GM23338 (cell line): ENCODE data around the gene SYT9. TPM values are rescaled to one million over a fixed set of nuclear protein-coding genes. Genes with fewer than 3 reads are reported as not detected.

Experiments
- ATAC-seq: fragments of 200-7000 bp; cut with Tn5 transposase; 3 replicates; pipeline ENCODE4 v1.9.1; 2020
- DNase-seq: peaks from one replicate; pipeline ENCODE4 v3.0.0-alpha.2; 2015; ENCODE audit warnings: low spot score
- H2AFZ ChIP-seq: fragments of 200-600 bp; sonication (generic); 2 replicates; pipeline ENCODE4 v1.8.0; 2016; ENCODE audit warnings: antibody characterized with exemption, mild to moderate bottlenecking, moderate library complexity
- H3F3A ChIP-seq: fragments of 200-600 bp; sonication (generic); replicated peaks from 2 replicates; pipeline ENCODE4 v1.8.0; 2017; ENCODE audit warnings: antibody characterized with exemption, mixed run types, low read depth
- H3K27ac ChIP-seq: fragments of 200-600 bp; sonication (generic); 2 replicates; pipeline ENCODE4 v1.6.1; 2016; ENCODE audit warnings: low read depth
- H3K27me3 ChIP-seq: fragments of 200-600 bp; sonication (generic); 2 replicates; pipeline ENCODE4 v1.8.0; 2016; ENCODE audit warnings: mild to moderate bottlenecking, mixed run types, moderate library complexity; ENCODE audit not compliant: insufficient read depth
- H3K36me3 ChIP-seq: fragments of 200-600 bp; sonication (generic); 2 replicates; pipeline ENCODE4 v1.8.0; 2016; ENCODE audit warnings: mild to moderate bottlenecking; ENCODE audit not compliant: insufficient read depth
- H3K4me1 ChIP-seq: fragments of 200-600 bp; sonication (generic); 2 replicates; pipeline ENCODE4 v1.8.0; 2016; ENCODE audit warnings: mild to moderate bottlenecking, moderate library complexity; ENCODE audit not compliant: insufficient read depth
- H3K4me2 ChIP-seq: fragments of 200-600 bp; sonication (generic); 2 replicates; pipeline ENCODE4 v1.7.1; 2017; ENCODE audit warnings: mixed run types
- H3K4me3 ChIP-seq: fragments of 200-600 bp; sonication (generic); 2 replicates; pipeline ENCODE4 v1.6.1; 2016; ENCODE audit warnings: mixed run types
- H3K79me2 ChIP-seq: fragments of 200-600 bp; sonication (generic); replicated peaks from 2 replicates; pipeline ENCODE4 v1.8.0; 2017; ENCODE audit warnings: mild to moderate bottlenecking; ENCODE audit not compliant: insufficient read depth
- H3K9me2 ChIP-seq: fragments of 200-600 bp; sonication (generic); 2 replicates; pipeline ENCODE4 v1.8.0; 2017; ENCODE audit not compliant: insufficient read depth
- H4K20me1 ChIP-seq: fragments of 200-600 bp; sonication (generic); replicated peaks from 2 replicates; pipeline ENCODE4 v1.8.0; 2017; ENCODE audit warnings: mild to moderate bottlenecking; ENCODE audit not compliant: insufficient read depth
- H3K27ac Mint-ChIP-seq: 2 replicates; pipeline ENCODE4 v1.8.0; 2020; ENCODE audit warnings: inconsistent platforms, mild to moderate bottlenecking, moderate library complexity, mixed read lengths
- H3K27me3 Mint-ChIP-seq: 3 replicates; pipeline ENCODE4 v1.8.0; 2022; ENCODE audit warnings: low read depth, mild to moderate bottlenecking, moderate library complexity, mixed read lengths, inconsistent platforms; ENCODE audit not compliant: insufficient read depth, poor library complexity
- H3K36me3 Mint-ChIP-seq: 3 replicates; pipeline ENCODE4 v1.8.0; 2021; ENCODE audit warnings: low read depth, mild to moderate bottlenecking, inconsistent platforms, moderate library complexity, mixed read lengths
- H3K4me1 Mint-ChIP-seq: 3 replicates; pipeline ENCODE4 v1.8.0; 2020; ENCODE audit warnings: mild to moderate bottlenecking, inconsistent platforms, mixed read lengths
- H3K4me3 Mint-ChIP-seq: 3 replicates; pipeline ENCODE4 v1.8.0; 2021; ENCODE audit warnings: moderate library complexity, mild to moderate bottlenecking, inconsistent platforms, mixed read lengths
- H3K9me3 Mint-ChIP-seq: 3 replicates; pipeline ENCODE4 v1.8.0; 2020; ENCODE audit warnings: moderate library complexity, mild to moderate bottlenecking, inconsistent platforms, mixed read lengths
- CREB1 ChIP-seq: fragments of 250-450 bp; sonication (Bioruptor Pico); IDR thresholded peaks from 2 replicates; pipeline ENCODE4 v1.5.0; 2020; ENCODE audit warnings: low read depth, mild to moderate bottlenecking, moderate library complexity
- CTCF ChIP-seq, 2 experiments: fragments of 200-600 bp in 1 of 2; sonication (generic) in 1 of 2; conservative IDR thresholded peaks; 2 replicates each; pipeline versions ENCODE4 v1.5.1 to v1.6.1; 2016 to 2017; ENCODE audit warnings: antibody characterized with exemption in 2 of 2, low read depth in 2 of 2, mild to moderate bottlenecking in 2 of 2, moderate library complexity in 1 of 2
- ETS1 ChIP-seq: IDR thresholded peaks from 2 replicates; pipeline ENCODE4 v1.6.1; 2016; ENCODE audit warnings: antibody characterized with exemption
- EZH2 ChIP-seq: fragments of 200-600 bp; sonication (generic); IDR thresholded peaks from one replicate; pipeline ENCODE4 v1.8.0; 2017; ENCODE audit warnings: antibody characterized with exemption, mild to moderate bottlenecking, low read depth; ENCODE audit not compliant: unreplicated experiment
- EZH2phosphoT487 ChIP-seq: fragments of 200-600 bp; sonication (generic); IDR thresholded peaks from one replicate; pipeline ENCODE4 v1.8.1; 2018; ENCODE audit warnings: antibody characterized with exemption; ENCODE audit not compliant: unreplicated experiment
- JUNB ChIP-seq: IDR thresholded peaks from one replicate; pipeline ENCODE4 v1.6.1; 2016; ENCODE audit warnings: antibody characterized with exemption; ENCODE audit not compliant: unreplicated experiment
- NANOG ChIP-seq: IDR thresholded peaks from 2 replicates; pipeline ENCODE4 v1.6.1; 2016; ENCODE audit warnings: antibody characterized with exemption, borderline replicate concordance
- POLR2AphosphoS5 ChIP-seq: IDR thresholded peaks from 2 replicates; pipeline ENCODE4 v1.6.1; 2016; ENCODE audit warnings: antibody characterized with exemption, low read depth
- REST ChIP-seq: IDR thresholded peaks from one replicate; pipeline ENCODE4 v1.6.1; 2018; ENCODE audit warnings: antibody characterized with exemption; ENCODE audit not compliant: unreplicated experiment
- STAT1 ChIP-seq: IDR thresholded peaks from one replicate; pipeline ENCODE4 v1.6.1; 2016; ENCODE audit warnings: antibody characterized with exemption; ENCODE audit not compliant: unreplicated experiment
- ZNF114 ChIP-seq: fragments of 250-450 bp; sonication (Bioruptor Pico); IDR thresholded peaks from 2 replicates; pipeline ENCODE4 v1.5.0; 2020; ENCODE audit warnings: mild to moderate bottlenecking, moderate library complexity
- ZNF331 ChIP-seq: fragments of 250-450 bp; sonication (Bioruptor Pico); IDR thresholded peaks from 2 replicates; pipeline ENCODE4 v1.5.0; 2020; ENCODE audit warnings: low read depth, mild to moderate bottlenecking, moderate library complexity
- polyA plus RNA-seq: library from polyadenylated mRNA; unstranded; fragments of >200 nt; fragmentation: Nextera tagmentation; extraction: Ambion mirVana; gene quantifications from 2 replicates; pipeline ENCODE4 v1.2.1, GENCODE V29; 2016
- total RNA-seq: library from RNA; depleted of rRNA; stranded (reverse); fragments of >200 nt; shearing (Covaris generic); gene quantifications from 2 replicates; pipeline ENCODE4 v1.2.3, GENCODE V29; 2014

Gene SYT9
- total and polyA plus RNA-seq, 2 experiments from 2014 or later, result 0.91 to 2.4 TPM

- Histone ChIP-seq H3K27ac (peak within 1 kb of the TSS; percentile 80; the same call in 1 of the 2 replicates), H3K79me2 (no peaks in the 10 kb centered on the region), H3K4me3 (peak within 1 kb of the TSS; percentile 86), H3K4me2 (peak within 1 kb of the TSS; percentile 93), H3F3A (peaks cover 11% of the 10 kb centered on the region; the same call in 1 of the 2 replicates), H2AFZ (peak within 1 kb of the TSS; percentile 99), H3K9me2 (no peaks in the 10 kb centered on the region), H3K27me3 (peaks cover 23% of the 10 kb centered on the region), H3K4me1 (peaks cover 30% of the 10 kb centered on the region; the same call in 1 of the 2 replicates), H4K20me1 (no peaks in the 10 kb centered on the region), H3K36me3 (no peaks in the 10 kb centered on the region)
- H3K4me3 Mint-ChIP-seq, result peak within 1 kb of the TSS; percentile 85
- H3K27me3 Mint-ChIP-seq, result peaks cover 13% of the 10 kb centered on the region
- H3K27ac Mint-ChIP-seq, result peak within 1 kb of the TSS; percentile 83; the same call in 1 of the 2 replicates
- TF ChIP-seq NANOG (no peak), CREB1 (CRISPR knock-in tag) (no peak), ETS1 (no peak), REST (no peak), EZH2 (no peak), POLR2AphosphoS5 (peak; percentile 23; the same call in 1 of the 2 replicates), CTCF (conservative IDR thresholded peaks at IDR 0.05; ENCODE audit: low read depth in 2 of 2) (peak; percentile 66 to 73), ZNF114 (CRISPR knock-in tag) (no peak), ZNF331 (CRISPR knock-in tag) (no peak), STAT1 (no peak), JUNB (no peak), EZH2phosphoT487 (no peak)
- peaks cover 28% of the 10 kb centered on the region for H3K4me1 Mint-ChIP-seq
- ATAC-seq (peak; percentile 86), DNase-seq (peak; percentile 89)
- no peaks in the 10 kb centered on the region; the same call in 2 of the 3 replicates for H3K9me3 Mint-ChIP-seq
- no peaks in the 10 kb centered on the region for H3K36me3 Mint-ChIP-seq
Measured at GRCh38 chr11:7513234-7514098, 261.8 kb downstream of the SYT9 start, which contains the start of gene PPFIBP2. Gene PPFIBP2 (plus strand): TSS chr11:7513999. CDS start chr11:7549476, 35,477 bp downstream.
